Measurements from ENCODE around the gene GARIN3. TPM values are rescaled to one million over a fixed set of nuclear protein-coding genes. Genes with fewer than 3 reads are reported as not detected.
A peak's percentile ranks its signal among the peaks of the same experiment; 100 is the strongest.

GARIN3 gene
- not detected for total RNA-seq

GRCh38 chr5:157166214-157167213 is at the start of gene GARIN3:
Gene GARIN3, minus strand, starts transcription at chr5:157166264. Its CDS starts 96 bp downstream, at chr5:157166168.
- Histone ChIP-seq H3K27me3 (no peaks in the 10 kb centered on the region), H3K4me1 (no peaks in the 10 kb centered on the region), H3K9me3 (no peaks in the 10 kb centered on the region), H3K36me3 (no peaks in the 10 kb centered on the region), H3K27ac (no peak within 1 kb of the TSS), H3K4me3 (no peak within 1 kb of the TSS)
- peak; percentile 40 for DNase-seq (ENCODE audit: low spot score)
- no peak for TF ChIP-seq CTCF (IDR thresholded peaks at IDR 0.05)

- H3K27ac ChIP-seq = no peak overlapping the region
Observed at GRCh38 chr5:157215514-157216167, 49.6 kb upstream of the GARIN3 start.

GRCh38 chr5:157214861-157215513 is 48.9 kb upstream of the GARIN3 start:
- Histone ChIP-seq H3K27me3 (no peaks in the 10 kb centered on the region), H3K9me3 (no peaks in the 10 kb centered on the region), H3K27ac (no peak overlapping the region), H3K4me3 (no peak overlapping the region), H3K4me1 (peaks cover 0 to 7% of the 10 kb centered on the region in 2 donors), H3K36me3 (no peaks in the 10 kb centered on the region)
- no peak for TF ChIP-seq CTCF (IDR thresholded peaks at IDR 0.05)
- DNase-seq (ENCODE audit: low spot score) = no peak

More at GRCh38 chr5:157215514-157216167, 49.6 kb upstream of the GARIN3 start:
- no peak for TF ChIP-seq CTCF (IDR thresholded peaks at IDR 0.05)
- Histone ChIP-seq H3K36me3 (no peaks in the 10 kb centered on the region), H3K27me3 (no peaks in the 10 kb centered on the region), H3K4me3 (no peak overlapping the region), H3K9me3 (no peaks in the 10 kb centered on the region), H3K4me1 (peaks cover 0 to 13% of the 10 kb centered on the region in 2 donors)
- no peak for DNase-seq (ENCODE audit: low spot score)

- Histone ChIP-seq H3K4me1 (peaks cover 0 to 3% of the 10 kb centered on the region in 2 donors), H3K27me3 (no peaks in the 10 kb centered on the region), H3K27ac (no peak overlapping the region), H3K4me3 (no peak overlapping the region), H3K36me3 (no peaks in the 10 kb centered on the region), H3K9me3 (no peaks in the 10 kb centered on the region)
- no peak for DNase-seq (ENCODE audit: low spot score)
- TF ChIP-seq CTCF (IDR thresholded peaks at IDR 0.05) = no peak
Observed at GRCh38 chr5:157214415-157214814, 48.4 kb upstream of the GARIN3 start.

GRCh38 chr5:157213527-157214243 is 47.6 kb upstream of the GARIN3 start:
- no peaks in the 10 kb centered on the region for H3K27me3 ChIP-seq
- no peaks in the 10 kb centered on the region for H3K9me3 ChIP-seq
- no peaks in the 10 kb centered on the region for H3K4me1 ChIP-seq
- no peak overlapping the region for H3K4me3 ChIP-seq
- no peak for DNase-seq (ENCODE audit: low spot score)
- H3K27ac ChIP-seq = no peak overlapping the region
- TF ChIP-seq CTCF (IDR thresholded peaks at IDR 0.05) = no peak
- no peaks in the 10 kb centered on the region for H3K36me3 ChIP-seq

All from right atrium auricular region (tissue), 2 donors.